Gastrocnemius medialis (tissue), 4 donors: ENCODE measurements around the gene GC.
"Not testable (repeated sequence)": the region's sequence is repeated elsewhere in the genome, so short reads cannot be mapped to it uniquely, and the experiment has no call there.

Source experiments
- CTCF ChIP-seq, 5 experiments: fragments of 450-650 bp in 3 of 5; fragments of 200-600 bp in 2 of 5; sonication (generic) in 2 of 5; IDR thresholded peaks in 4 of 5; conservative IDR thresholded peaks in 1 of 5; 1 replicate in 4 of 5; 2 replicates in 1 of 5; pipeline ENCODE4 v1.5.1; 2016 to 2019; ENCODE audit warnings: antibody characterized with exemption in 5 of 5, mild to moderate bottlenecking in 3 of 5, moderate library complexity in 3 of 5
- POLR2A ChIP-seq, 2 donors: fragments of 450-650 bp; IDR thresholded peaks; one replicate each; pipeline ENCODE4 v1.6.1; 2017; ENCODE audit warnings: antibody characterized with exemption in 2 of 2, mild to moderate bottlenecking in 2 of 2, moderate library complexity in 2 of 2

- not testable (repeated sequence) for TF ChIP-seq CTCF (IDR thresholded peaks at IDR 0.05 in 4 of 5, conservative IDR thresholded peaks at IDR 0.05 in 1 of 5); POLR2A (IDR thresholded peaks at IDR 0.05)
Observed at GRCh38 chr4:71804017-71804697, 20.3 kb upstream of the GC start.
